NCI-H2227 (cell line): ENCODE measurements around the gene VPREB3.

Source experiments
- DNase-seq: peaks from one replicate; lab custom pipeline; 2025; ENCODE audit not compliant: unreplicated experiment; lab: John Stamatoyannopoulos, UW

The VPREB3 gene, protein sequence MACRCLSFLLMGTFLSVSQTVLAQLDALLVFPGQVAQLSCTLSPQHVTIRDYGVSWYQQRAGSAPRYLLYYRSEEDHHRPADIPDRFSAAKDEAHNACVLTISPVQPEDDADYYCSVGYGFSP

GRCh38 chr22:23754220-23754919 is at the start of gene VPREB3:
VPREB3 (minus strand) TSS chr22:23754425; CDS start chr22:23754363, 62 bp downstream.
- DNase-seq, result no peak

DNA sequence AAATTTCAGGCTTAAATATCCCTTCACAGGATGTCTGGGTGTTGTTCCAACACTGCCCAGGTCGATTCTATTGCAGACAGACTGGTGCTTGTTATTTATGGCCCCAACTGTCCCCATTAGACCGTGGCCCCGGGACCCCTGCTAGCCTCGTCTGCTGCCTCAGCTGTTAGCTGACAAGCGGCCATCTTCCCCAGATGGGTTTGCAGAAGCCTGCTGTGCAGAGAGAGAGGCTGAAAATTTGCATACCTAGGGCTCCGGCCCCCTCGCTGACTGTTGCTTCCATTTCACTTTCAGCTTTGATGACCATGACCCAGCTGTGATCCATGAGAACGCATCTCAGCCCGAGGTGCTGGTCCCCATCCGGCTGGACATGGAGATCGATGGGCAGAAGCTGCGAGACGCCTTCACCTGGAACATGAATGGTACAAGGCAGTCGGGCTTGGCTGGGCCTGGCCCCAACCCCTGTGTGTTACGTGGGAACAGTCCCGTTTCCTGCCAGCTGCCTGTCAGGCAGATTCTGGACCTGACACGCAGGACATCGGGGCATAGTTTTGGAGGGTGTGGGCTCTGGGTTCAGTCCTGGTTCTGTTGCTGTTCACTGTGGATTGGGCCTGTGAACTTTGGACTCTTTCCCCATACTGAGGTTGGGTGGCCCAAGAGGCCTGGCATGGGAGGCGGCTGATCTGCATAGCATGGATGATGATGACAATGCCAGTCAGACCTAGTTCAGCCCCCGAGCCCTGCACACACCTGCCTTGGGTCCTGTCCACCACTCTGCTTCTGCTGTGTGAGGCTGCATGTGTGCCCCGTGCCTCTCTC is 49.0 kb upstream of the VPREB3 start:
- DNase-seq, result no peak

DNA sequence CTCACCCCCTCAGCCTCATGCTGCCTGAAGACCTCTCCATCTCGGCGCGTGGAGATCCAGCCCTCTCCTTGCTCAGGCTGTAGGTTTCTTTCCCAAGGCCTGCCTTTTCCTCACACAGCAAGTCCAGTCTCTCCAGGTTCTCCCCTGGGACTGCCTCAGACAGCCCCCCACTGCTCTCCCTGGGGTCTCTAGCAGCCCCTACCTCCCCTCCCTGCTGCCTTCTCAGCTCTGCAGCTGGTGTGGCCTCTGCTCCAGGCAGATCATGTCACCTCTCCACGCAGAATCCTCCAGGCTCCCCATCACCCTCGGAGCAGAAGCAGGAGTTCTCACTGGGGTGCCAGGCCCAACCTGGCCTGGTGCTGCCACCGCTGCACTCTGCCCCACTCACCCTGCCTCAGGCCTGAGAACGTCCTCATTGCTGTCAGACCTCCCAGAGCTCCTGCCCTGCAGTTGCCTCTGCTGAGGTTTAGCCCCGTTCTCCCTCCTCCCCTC is 47.7 kb upstream of the VPREB3 start:
- DNase-seq, result no peak

DNA sequence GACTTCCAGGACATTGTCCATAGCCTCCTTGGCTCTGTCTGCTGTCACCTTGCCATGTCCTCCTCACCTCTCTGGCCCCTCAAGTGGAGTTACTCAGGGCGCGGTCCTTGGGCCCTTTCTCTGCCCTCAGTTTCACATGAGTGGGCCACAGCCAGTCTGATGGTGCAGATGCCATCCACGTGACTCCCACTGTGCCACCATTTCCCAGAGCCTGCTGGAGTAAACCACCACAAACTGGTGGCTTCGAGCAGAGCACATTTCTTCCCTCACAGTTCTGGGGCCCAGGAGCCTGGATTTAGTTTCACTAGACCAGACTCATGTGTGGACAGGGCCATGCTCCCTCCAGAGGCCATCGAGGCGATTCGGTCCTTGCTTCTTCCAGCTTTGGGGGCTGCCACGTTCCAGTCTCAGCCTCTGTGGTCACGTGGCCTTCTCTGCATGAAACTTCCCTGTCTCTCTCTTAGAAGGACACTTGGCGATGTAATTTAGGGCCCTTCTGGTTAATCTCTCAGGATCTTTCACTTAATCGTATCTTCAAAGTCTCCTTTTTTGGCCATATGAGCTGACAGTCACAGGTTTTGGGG is 47.1 kb upstream of the VPREB3 start:
- DNase-seq, result no peak

DNA sequence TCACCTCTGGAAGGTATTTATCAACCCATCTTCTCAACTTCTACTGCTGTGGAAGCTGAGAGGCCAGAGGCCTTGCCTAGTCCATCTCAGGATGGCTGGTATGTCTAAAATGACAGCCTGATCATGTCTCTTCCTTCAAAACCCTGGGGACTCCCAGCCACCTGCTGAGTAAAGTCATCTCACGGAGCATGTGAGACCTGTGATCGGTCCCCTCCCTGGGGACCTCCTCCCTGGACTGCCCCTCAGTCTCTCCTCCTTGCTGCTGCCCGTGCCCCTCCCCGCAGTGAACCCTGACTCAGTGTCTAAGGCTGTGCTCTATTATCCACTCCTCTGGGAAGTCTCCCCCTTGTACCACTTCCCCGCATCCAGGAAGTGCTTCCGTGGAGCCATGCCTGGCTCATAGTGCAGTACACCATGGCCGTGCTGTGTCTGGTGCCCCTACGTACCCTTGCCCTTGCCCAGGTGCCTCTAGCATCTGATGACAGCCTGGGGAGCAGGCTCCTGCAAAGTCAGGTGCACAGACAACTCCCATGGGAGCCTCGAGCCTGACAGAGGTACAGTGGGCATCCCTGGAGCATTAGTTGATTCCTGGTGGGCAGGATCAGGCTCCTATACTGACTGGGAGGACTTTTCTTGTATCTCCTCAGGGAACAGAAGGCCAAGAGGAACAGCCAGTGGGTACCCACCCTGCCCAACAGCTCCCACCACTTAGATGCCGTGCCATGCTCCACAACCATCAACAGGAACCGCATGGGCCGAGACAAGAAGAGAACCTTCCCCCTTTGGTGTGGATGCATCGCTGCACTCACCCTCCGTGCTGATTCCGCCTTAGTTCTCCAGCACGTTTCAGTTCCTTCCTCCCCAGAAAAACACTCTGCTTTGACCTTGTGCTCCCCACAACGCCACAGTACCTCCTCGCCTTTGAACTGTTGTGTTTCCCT is 46.3 kb upstream of the VPREB3 start:
- DNase-seq, result no peak

DNA sequence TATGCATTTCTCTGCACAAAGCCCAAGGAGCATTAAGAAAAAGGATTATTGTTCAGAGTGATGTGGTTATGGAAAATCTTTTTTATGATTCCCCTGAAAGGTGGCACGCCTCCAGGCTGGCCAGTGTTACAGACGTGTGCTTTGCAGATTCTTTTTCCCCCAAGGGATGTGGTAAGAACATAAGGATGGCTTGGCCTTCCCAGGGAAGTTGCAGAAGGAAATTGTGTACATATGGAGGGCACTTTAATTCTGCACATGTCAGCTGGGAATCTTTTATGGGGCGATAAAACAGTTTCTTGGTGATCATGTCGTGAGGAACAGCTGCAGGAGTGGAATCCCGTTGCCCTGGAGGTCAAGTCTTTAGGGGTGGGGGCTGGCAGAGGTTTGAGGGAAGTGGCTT is 42.2 kb upstream of the VPREB3 start:
- DNase-seq, result no peak

- no peak for DNase-seq
Measured at GRCh38 chr22:23793326-23793725, 39.1 kb upstream of the VPREB3 start.

DNA sequence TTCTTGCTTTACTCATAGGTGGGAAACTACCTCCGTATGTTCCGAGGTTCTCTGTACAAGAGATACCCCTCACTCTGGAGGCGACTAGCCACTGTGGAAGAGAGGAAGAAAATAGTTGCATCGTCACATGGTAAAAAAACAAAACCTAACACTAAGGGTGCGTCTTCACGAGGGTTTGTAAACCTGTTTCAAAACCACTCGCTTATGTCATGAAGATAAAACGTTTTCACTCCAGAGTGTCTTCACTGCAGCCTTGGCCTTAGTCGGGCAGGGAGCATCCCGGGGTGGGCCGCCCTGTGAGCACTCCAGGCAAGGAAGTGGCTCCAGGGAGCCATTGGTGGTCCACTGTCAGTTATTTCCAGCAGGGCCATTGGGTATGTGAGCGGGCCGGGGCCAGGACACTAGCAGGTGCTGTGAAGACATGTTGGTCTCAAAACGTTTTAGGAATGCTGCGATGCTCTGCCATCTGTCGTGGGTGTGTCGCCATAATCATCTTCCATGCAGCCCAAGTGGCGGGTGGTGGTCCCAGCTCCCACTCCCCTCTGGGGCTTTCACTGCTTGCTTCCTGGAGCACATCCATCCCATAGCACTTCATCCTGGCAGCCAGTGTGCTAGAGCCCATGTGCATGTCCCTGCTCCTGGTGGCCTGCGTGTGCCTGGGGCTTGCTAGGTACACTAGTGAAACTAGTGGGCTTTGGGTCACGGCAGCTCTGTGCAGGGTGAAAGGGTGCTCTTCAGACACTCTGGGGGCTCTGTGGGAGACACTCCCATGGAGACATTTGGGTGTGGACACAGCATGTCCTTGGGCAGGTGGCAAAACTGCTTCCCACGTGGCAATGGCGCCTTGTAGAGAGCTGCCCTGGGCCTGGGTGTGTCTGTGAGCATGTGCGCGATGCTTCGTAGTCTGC is 37.8 kb upstream of the VPREB3 start:
- DNase-seq, result no peak

GRCh38 chr22:23790819-23791737 is 36.9 kb upstream of the VPREB3 start:
- DNase-seq, result no peak

- peak; percentile 39 for DNase-seq
Measured at GRCh38 chr22:23789638-23790037, 35.4 kb upstream of the VPREB3 start.

GRCh38 chr22:23789121-23789520 is 34.9 kb upstream of the VPREB3 start:
- no peak for DNase-seq

- DNase-seq, result no peak
Measured at GRCh38 chr22:23787910-23788309, 33.7 kb upstream of the VPREB3 start.

- no peak for DNase-seq
Measured at GRCh38 chr22:23787600-23787896, 33.3 kb upstream of the VPREB3 start.

DNA sequence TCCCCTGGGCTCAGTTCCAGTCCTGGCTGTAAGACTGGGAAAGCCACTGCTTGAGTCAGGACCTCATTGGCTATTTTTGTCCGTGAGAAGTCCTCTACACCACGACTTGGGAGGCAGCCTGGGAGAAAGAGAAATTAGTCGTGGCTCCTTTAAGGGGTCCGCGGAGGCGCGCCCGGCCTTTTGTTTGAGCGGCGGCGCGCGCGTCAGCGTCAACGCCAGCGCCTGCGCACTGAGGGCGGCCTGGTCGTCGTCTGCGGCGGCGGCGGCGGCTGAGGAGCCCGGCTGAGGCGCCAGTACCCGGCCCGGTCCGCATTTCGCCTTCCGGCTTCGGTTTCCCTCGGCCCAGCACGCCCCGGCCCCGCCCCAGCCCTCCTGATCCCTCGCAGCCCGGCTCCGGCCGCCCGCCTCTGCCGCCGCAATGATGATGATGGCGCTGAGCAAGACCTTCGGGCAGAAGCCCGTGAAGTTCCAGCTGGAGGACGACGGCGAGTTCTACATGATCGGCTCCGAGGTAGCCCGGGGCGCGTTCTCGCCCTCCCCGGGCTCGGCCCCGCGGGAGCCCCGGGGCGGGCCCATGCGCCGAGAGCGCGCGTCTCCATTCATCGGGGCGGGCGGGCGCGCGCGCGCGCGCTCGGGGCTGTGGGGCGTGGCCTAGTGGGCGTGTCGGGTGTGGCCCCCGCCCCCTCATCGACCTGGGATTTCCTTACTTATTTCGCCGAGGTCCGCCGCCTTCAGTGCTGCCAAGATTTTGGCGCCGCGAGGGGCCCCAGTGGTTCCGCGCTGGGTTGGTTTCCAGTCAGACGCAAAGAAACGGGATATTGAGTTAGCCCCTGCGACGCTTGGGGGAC is 32.8 kb upstream of the VPREB3 start, which contains the start of gene SMARCB1:
SMARCB1 (plus strand) TSS at position 215 of the 848 bp plus-strand sequence; CDS start at position 419, 204 bp downstream.
- DNase-seq, result peak; percentile 91

DNA sequence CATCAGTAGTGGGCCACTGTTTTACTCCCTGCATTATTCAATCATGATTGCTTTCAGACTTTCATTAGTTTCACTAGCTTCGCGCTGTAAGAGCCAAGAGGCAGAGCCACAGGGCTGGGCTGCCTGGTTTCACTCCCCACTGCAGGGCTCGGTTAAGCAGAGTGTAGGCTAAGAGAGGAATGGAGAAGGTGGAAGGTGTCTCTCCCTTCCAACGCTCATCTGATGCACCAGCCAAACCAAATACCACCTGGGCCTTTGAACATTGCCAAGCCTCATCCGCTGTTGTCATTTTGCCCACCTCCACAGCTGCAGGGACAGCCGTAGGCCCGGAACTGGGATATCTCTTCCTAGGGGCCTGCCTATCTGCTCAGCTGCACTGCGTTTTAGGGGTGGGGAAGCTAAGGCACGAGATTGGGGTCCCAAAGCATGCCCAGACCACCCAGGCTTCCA is 32.1 kb upstream of the VPREB3 start:
- DNase-seq, result no peak

GRCh38 chr22:23784215-23784732 is 30.0 kb upstream of the VPREB3 start:
- no peak for DNase-seq
